Kidney epithelial cell (primary cell): ENCODE measurements around the gene GPATCH8. TPM values are rescaled to one million over a fixed set of nuclear protein-coding genes. Genes with fewer than 3 reads are reported as not detected.
A peak's percentile ranks its signal among the peaks of the same experiment; 100 is the strongest.
"Not testable (repeated sequence)": the region's sequence is repeated elsewhere in the genome, so short reads cannot be mapped to it uniquely, and the experiment has no call there.

ENCODE experiments used
- DNase-seq: peaks from one replicate; pipeline ENCODE4 v3.0.0-alpha.2; 2010; ENCODE audit warnings: low read depth
- H3K27me3 ChIP-seq: 2 replicates; pipeline ENCODE4 v1.6.0; 2011; ENCODE audit warnings: low read length; ENCODE audit not compliant: control insufficient read depth, insufficient read depth
- H3K36me3 ChIP-seq: 2 replicates; pipeline ENCODE4 v1.5.1; 2011; ENCODE audit warnings: low read length; ENCODE audit not compliant: control insufficient read depth, insufficient read depth
- H3K4me3 ChIP-seq: 2 replicates; pipeline ENCODE4 v1.5.1; 2011; ENCODE audit warnings: low read depth, mild to moderate bottlenecking, control low read depth, low read length
- CTCF ChIP-seq: IDR thresholded peaks from 2 replicates; pipeline ENCODE4 v1.5.1; 2011; ENCODE audit warnings: mild to moderate bottlenecking, moderate library complexity, low read length, control low read depth, inconsistent platforms; ENCODE audit not compliant: insufficient read depth, poor library complexity, severe bottlenecking
- total RNA-seq: library from RNA; depleted of rRNA; stranded (reverse); fragments of >200 nt; gene quantifications from 2 replicates; pipeline ENCODE4 v1.2.3, GENCODE V29; 2015

Gene GPATCH8
- total RNA-seq, 1 donor from 2014 or later = 34.9 TPM

GRCh38 chr17:44527954-44528353, 24.7 kb upstream of the GPATCH8 start:
- H3K4me3 ChIP-seq = no peak overlapping the region
- no peaks in the 10 kb centered on the region for H3K27me3 ChIP-seq
- H3K36me3 ChIP-seq = no peaks in the 10 kb centered on the region
- no peak for TF ChIP-seq CTCF
- no peak for DNase-seq

GRCh38 chr17:44527102-44527501, 23.9 kb upstream of the GPATCH8 start:
- Histone ChIP-seq H3K4me3 (no peak overlapping the region), H3K27me3 (no peaks in the 10 kb centered on the region), H3K36me3 (no peaks in the 10 kb centered on the region)
- no peak for TF ChIP-seq CTCF
- DNase-seq = no peak

GRCh38 chr17:44523672-44523972, 20.4 kb upstream of the GPATCH8 start:
- no peak for DNase-seq
- Histone ChIP-seq H3K36me3 (no peaks in the 10 kb centered on the region), H3K27me3 (no peaks in the 10 kb centered on the region), H3K4me3 (no peak overlapping the region)
- TF ChIP-seq CTCF = no peak

- Histone ChIP-seq H3K36me3 (no peaks in the 10 kb centered on the region), H3K27me3 (no peaks in the 10 kb centered on the region), H3K4me3 (no peak overlapping the region)
- no peak for DNase-seq
- TF ChIP-seq CTCF = peak; percentile 78
Observed at GRCh38 chr17:44522883-44523671, 19.9 kb upstream of the GPATCH8 start.

- DNase-seq = peak; percentile 43
- Histone ChIP-seq H3K4me3 (no peak overlapping the region), H3K36me3 (no peaks in the 10 kb centered on the region), H3K27me3 (no peaks in the 10 kb centered on the region)
- TF ChIP-seq CTCF = no peak
Observed at GRCh38 chr17:44518032-44518431, 14.8 kb upstream of the GPATCH8 start.

- H3K4me3 ChIP-seq, DNase-seq, H3K36me3 ChIP-seq, H3K27me3 ChIP-seq: not testable (repeated sequence)
Observed at GRCh38 chr17:44511241-44512134, 8.3 kb upstream of the GPATCH8 start.

GRCh38 chr17:44506939-44507604, 3.9 kb upstream of the GPATCH8 start:
- not testable (repeated sequence) for DNase-seq, H3K36me3 ChIP-seq, H3K27me3 ChIP-seq, H3K4me3 ChIP-seq
